ENCODE results near the gene NAA10. TPM values are rescaled to one million over a fixed set of nuclear protein-coding genes. Genes with fewer than 3 reads are reported as not detected.

The NAA10 gene
- total RNA-seq, 1 experiment from 2014 or later = 246 TPM

DNA sequence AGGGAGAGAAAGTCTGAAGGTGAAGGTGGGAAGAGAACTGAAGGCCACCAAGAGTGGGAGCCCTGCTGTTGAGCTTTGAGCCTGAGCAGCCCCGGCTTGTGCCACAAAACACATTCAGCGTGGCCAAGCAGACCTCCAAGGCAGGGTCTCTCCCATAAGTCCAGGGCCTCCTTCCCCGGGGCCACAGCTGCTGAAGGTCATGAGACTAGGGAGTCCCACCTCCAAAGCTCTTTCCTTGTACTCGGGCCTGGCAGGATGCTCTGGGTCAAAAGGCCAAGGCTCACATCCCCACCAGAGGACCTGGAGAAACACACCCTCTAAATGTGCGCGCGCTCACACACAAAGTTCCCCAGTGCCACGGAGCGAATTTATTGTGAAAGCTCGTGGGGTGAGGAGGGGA, 5.3 kb downstream of the NAA10 start:
- H3K4me1 ChIP-seq (ENCODE audit: control insufficient read depth, insufficient read depth, low read length) = peaks cover 43% of the 10 kb centered on the region
- ATAC-seq (no peak), DNase-seq (ENCODE audit: low read depth, low spot score) (no peak)
- H3K27ac ChIP-seq (ENCODE audit: low read length) = peak overlapping the region; percentile 79
- no peaks in the 10 kb centered on the region for H3K27me3 ChIP-seq (ENCODE audit: control insufficient read depth, insufficient read depth, low read length)
- H3K4me3 ChIP-seq (ENCODE audit: low read depth in 2 of 2, low read length in 2 of 2) = peak overlapping the region in 1 of 2 experiments; percentile 57; a peak in 2 of 4 replicates
- BruUV-seq (replicated peaks) = no TSS peak
- H3K36me3 ChIP-seq (ENCODE audit: control insufficient read depth, insufficient read depth, low read length) = peaks cover 7% of the 10 kb centered on the region
- intact Hi-C loops (cut with micrococcal nuclease; ENCODE audit: unreplicated experiment) = loop anchor here (10.0 kb wide), 1 partner anchor 165 kb away; the partner anchor contains the start of gene PLXNB3
- POLR2A ChIA-PET = no interaction called here
- CTCF ChIA-PET = no interaction called here
- H3K9me3 ChIP-seq (ENCODE audit: control insufficient read depth, insufficient read depth, low read depth, low read length) = no peaks in the 10 kb centered on the region
- TF ChIP-seq, protein P1, sequence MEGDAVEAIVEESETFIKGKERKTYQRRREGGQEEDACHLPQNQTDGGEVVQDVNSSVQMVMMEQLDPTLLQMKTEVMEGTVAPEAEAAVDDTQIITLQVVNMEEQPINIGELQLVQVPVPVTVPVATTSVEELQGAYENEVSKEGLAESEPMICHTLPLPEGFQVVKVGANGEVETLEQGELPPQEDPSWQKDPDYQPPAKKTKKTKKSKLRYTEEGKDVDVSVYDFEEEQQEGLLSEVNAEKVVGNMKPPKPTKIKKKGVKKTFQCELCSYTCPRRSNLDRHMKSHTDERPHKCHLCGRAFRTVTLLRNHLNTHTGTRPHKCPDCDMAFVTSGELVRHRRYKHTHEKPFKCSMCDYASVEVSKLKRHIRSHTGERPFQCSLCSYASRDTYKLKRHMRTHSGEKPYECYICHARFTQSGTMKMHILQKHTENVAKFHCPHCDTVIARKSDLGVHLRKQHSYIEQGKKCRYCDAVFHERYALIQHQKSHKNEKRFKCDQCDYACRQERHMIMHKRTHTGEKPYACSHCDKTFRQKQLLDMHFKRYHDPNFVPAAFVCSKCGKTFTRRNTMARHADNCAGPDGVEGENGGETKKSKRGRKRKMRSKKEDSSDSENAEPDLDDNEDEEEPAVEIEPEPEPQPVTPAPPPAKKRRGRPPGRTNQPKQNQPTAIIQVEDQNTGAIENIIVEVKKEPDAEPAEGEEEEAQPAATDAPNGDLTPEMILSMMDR (IDR thresholded peaks at IDR 0.05) = no peak
- in situ Hi-C loops (cut with HindIII; ENCODE audit: low pct_unique_long_range_greater_than_20kb, low sequenced_read_pairs) = no loop called here

DNA sequence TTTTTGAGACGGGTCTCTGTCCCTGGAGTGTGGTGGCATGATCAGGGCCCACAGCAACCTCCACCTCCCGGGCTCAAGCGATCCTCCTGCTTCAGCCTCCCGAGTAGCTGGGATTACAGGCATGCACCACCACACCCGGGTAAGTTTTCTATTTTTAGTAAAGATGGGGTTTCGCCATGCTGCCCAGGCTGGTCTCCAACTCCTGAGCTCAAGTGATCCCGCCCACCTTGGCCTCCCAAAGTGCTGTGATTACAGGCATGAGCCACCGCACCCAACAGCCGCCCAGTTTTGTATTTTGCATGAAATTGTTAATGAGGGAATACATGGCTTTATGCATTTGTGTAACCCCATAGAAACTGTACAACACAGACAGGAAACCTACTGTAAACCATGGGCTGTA, 6.0 kb downstream of the NAA10 start:
- CTCF ChIA-PET = interaction anchor here (0.9 kb wide), 1 partner anchor 18 kb away, joined by 9 read pairs; no protein-coding TSS in a partner anchor
- in situ Hi-C loops (cut with HindIII; ENCODE audit: low pct_unique_long_range_greater_than_20kb, low sequenced_read_pairs) (no loop called here), intact Hi-C loops (cut with micrococcal nuclease; ENCODE audit: unreplicated experiment) (loop anchor here (10.0 kb wide), 1 partner anchor 164 kb away; the partner anchor contains the start of gene PLXNB3)
- H3K27ac ChIP-seq (ENCODE audit: low read length) = peak overlapping the region; percentile 79
- peaks cover 50% of the 10 kb centered on the region for H3K4me1 ChIP-seq (ENCODE audit: control insufficient read depth, insufficient read depth, low read length)
- H3K27me3 ChIP-seq (ENCODE audit: control insufficient read depth, insufficient read depth, low read length) = no peaks in the 10 kb centered on the region
- DNase-seq (ENCODE audit: low read depth, low spot score) (no peak), ATAC-seq (no peak)
- no peaks in the 10 kb centered on the region for H3K9me3 ChIP-seq (ENCODE audit: control insufficient read depth, insufficient read depth, low read depth, low read length)
- peaks cover 7% of the 10 kb centered on the region for H3K36me3 ChIP-seq (ENCODE audit: control insufficient read depth, insufficient read depth, low read length)
- H3K4me3 ChIP-seq (ENCODE audit: low read depth in 2 of 2, low read length in 2 of 2) = peak overlapping the region; percentile 19 to 57
- TF ChIP-seq TCF7L2 (IDR thresholded peaks at IDR 0.05; ENCODE audit: low read depth, low read length) = no peak
- TF ChIP-seq, protein P1 (IDR thresholded peaks at IDR 0.05) = no peak
- no peak for TF ChIP-seq POLR2AphosphoS5 (IDR thresholded peaks at IDR 0.05; ENCODE audit: low read depth, low read length)
- TF ChIP-seq, protein P2, sequence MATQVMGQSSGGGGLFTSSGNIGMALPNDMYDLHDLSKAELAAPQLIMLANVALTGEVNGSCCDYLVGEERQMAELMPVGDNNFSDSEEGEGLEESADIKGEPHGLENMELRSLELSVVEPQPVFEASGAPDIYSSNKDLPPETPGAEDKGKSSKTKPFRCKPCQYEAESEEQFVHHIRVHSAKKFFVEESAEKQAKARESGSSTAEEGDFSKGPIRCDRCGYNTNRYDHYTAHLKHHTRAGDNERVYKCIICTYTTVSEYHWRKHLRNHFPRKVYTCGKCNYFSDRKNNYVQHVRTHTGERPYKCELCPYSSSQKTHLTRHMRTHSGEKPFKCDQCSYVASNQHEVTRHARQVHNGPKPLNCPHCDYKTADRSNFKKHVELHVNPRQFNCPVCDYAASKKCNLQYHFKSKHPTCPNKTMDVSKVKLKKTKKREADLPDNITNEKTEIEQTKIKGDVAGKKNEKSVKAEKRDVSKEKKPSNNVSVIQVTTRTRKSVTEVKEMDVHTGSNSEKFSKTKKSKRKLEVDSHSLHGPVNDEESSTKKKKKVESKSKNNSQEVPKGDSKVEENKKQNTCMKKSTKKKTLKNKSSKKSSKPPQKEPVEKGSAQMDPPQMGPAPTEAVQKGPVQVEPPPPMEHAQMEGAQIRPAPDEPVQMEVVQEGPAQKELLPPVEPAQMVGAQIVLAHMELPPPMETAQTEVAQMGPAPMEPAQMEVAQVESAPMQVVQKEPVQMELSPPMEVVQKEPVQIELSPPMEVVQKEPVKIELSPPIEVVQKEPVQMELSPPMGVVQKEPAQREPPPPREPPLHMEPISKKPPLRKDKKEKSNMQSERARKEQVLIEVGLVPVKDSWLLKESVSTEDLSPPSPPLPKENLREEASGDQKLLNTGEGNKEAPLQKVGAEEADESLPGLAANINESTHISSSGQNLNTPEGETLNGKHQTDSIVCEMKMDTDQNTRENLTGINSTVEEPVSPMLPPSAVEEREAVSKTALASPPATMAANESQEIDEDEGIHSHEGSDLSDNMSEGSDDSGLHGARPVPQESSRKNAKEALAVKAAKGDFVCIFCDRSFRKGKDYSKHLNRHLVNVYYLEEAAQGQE (IDR thresholded peaks at IDR 0.05; ENCODE audit: insufficient read depth in 1 of 2, low read depth in 2 of 2, low read length in 1 of 2) = no peak
- TF ChIP-seq SIN3A (IDR thresholded peaks at IDR 0.05; ENCODE audit: borderline replicate concordance, insufficient read depth, low read depth, low read length) = no peak
- BruUV-seq (replicated peaks) = no TSS peak
- POLR2A ChIA-PET = interaction anchor here (0.6 to 1.6 kb wide), 2 partner anchors 8 to 19 kb away, joined by 3 to 5 read pairs; no protein-coding TSS in a partner anchor

All from Panc1 (cell line).